Progenitor cell of endocrine pancreas (in vitro differentiated cells): ENCODE results near the gene PPFIA1. TPM values are rescaled to one million over a fixed set of nuclear protein-coding genes. Genes with fewer than 3 reads are reported as not detected.
A peak's percentile ranks its signal among the peaks of the same experiment; 100 is the strongest.

ENCODE experiments used
- DNase-seq: peaks from one replicate; pipeline ENCODE4 v3.0.0; 2021; ENCODE audit warnings: low spot score; ENCODE audit not compliant: unreplicated experiment
- H3K27ac Mint-ChIP-seq: 2 replicates; pipeline ENCODE4 v1.8.0; 2021; ENCODE audit warnings: mild to moderate bottlenecking, moderate library complexity, mixed read lengths
- H3K27me3 Mint-ChIP-seq: 2 replicates; pipeline ENCODE4 v1.8.0; 2021; ENCODE audit warnings: mixed read lengths
- H3K36me3 Mint-ChIP-seq: 2 replicates; pipeline ENCODE4 v1.8.0; 2022; ENCODE audit warnings: mixed read lengths; ENCODE audit not compliant: insufficient read depth
- H3K4me1 Mint-ChIP-seq: 2 replicates; pipeline ENCODE4 v1.8.0; 2021; ENCODE audit warnings: low read depth, mixed read lengths
- H3K4me3 Mint-ChIP-seq: 2 replicates; pipeline ENCODE4 v1.8.0; 2021; ENCODE audit warnings: low read depth, mild to moderate bottlenecking, moderate library complexity, mixed read lengths
- H3K9me3 Mint-ChIP-seq: 2 replicates; pipeline ENCODE4 v1.8.0; 2021; ENCODE audit warnings: low read depth, mixed read lengths
- total RNA-seq: library from RNA; stranded (reverse); gene quantifications from 2 replicates; pipeline ENCODE4 v1.2.1, GENCODE V29; 2021
- TF ChIP-seq, protein P1 (sequence below): fragments of 200-600 bp; sonication (generic); IDR thresholded peaks from one replicate; pipeline ENCODE4 v1.5.0; 2021; ENCODE audit warnings: antibody characterized with exemption, mild to moderate bottlenecking; ENCODE audit not compliant: unreplicated experiment

The PPFIA1 gene
- total RNA-seq, 1 donor from 2014 or later, result 70.8 TPM

DNA sequence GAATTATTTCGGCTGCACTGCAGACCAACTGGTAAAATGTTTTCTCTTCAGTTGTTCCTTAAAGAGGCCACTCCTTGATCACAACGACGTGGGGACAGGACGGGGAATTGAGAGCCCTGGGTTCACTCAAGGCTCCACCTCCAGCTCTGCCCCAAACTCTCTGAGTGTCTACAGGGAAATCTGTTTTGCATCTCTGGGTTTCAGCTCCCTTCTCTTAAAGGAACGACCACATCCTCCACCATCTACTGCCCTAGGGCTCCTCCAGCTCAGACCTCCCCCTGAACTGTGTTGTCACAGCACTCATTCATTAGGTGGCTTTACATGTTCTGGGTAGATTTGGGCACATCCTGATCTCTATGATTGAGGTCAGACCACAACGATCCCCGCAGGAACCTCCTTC is 5.1 kb upstream of the PPFIA1 start:
- no peaks in the 10 kb centered on the region for H3K36me3 Mint-ChIP-seq
- H3K4me1 Mint-ChIP-seq, result peaks cover 2% of the 10 kb centered on the region
- H3K9me3 Mint-ChIP-seq, result no peaks in the 10 kb centered on the region
- H3K27me3 Mint-ChIP-seq, result peaks cover 10% of the 10 kb centered on the region
- TF ChIP-seq, protein P1, sequence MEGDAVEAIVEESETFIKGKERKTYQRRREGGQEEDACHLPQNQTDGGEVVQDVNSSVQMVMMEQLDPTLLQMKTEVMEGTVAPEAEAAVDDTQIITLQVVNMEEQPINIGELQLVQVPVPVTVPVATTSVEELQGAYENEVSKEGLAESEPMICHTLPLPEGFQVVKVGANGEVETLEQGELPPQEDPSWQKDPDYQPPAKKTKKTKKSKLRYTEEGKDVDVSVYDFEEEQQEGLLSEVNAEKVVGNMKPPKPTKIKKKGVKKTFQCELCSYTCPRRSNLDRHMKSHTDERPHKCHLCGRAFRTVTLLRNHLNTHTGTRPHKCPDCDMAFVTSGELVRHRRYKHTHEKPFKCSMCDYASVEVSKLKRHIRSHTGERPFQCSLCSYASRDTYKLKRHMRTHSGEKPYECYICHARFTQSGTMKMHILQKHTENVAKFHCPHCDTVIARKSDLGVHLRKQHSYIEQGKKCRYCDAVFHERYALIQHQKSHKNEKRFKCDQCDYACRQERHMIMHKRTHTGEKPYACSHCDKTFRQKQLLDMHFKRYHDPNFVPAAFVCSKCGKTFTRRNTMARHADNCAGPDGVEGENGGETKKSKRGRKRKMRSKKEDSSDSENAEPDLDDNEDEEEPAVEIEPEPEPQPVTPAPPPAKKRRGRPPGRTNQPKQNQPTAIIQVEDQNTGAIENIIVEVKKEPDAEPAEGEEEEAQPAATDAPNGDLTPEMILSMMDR, result no peak
- H3K27ac Mint-ChIP-seq, result no peak overlapping the region
- DNase-seq, result no peak
- H3K4me3 Mint-ChIP-seq, result no peak overlapping the region

DNA sequence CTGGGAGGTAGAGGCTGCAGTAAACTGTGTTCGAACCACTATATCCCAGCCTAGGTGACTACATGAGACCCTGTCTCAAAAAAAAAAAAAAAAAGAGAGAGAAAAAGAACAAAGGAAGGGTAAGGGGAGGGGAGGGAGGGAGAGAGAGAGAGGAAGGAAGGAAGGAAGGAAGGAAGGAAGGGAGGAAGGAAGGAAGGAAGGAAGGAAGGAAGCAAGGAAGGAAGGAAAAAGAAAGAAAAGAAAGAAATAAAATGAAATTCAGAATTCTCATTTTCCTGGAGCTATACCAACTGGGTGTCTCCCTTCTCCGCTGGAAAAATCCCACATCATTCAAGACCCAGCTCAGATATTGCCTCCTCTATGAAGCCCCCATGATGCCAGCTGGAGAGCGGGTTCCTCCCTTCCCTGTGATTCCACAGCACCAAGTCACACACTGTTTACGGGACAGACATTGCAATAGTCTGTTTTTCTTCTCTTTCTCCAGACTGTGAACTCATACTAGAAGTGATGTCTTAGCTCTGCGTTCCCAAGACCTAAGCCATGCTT is 3.0 kb upstream of the PPFIA1 start:
- Mint-ChIP-seq H3K9me3 (no peaks in the 10 kb centered on the region), H3K4me3 (no peak overlapping the region)

DNA sequence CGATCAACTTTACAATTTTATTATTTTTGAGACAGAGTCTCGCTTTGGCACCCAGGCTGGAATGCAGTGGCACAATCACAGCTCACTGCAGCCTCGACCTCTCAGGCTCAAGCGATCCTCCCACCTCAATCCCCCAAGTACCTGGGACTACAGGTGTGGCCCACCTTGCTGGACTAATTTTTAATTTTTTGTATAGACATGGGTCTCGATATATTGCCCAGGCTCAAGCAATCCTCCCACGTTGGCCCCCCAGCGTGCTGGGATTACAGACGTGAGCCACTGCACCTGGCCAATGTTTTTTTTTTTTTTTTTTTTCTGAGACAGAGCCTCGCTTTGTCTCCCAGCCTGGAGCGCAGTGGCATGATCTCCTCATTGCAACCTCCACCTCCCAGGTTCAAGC is 2.0 kb upstream of the PPFIA1 start:
- Mint-ChIP-seq H3K4me3 (peak overlapping the region; percentile 26), H3K9me3 (no peaks in the 10 kb centered on the region), H3K4me1 (peaks cover 14% of the 10 kb centered on the region), H3K27me3 (peaks cover 10% of the 10 kb centered on the region), H3K27ac (no peak overlapping the region), H3K36me3 (peaks cover 4% of the 10 kb centered on the region)
- TF ChIP-seq, protein P1, result no peak
- DNase-seq, result no peak

More for the DNA sequence above, 3.0 kb upstream of the PPFIA1 start:
- DNase-seq, result no peak
- H3K4me1 Mint-ChIP-seq, result peaks cover 10% of the 10 kb centered on the region
- H3K27ac Mint-ChIP-seq, result no peak overlapping the region
- TF ChIP-seq, protein P1, result no peak
- no peaks in the 10 kb centered on the region for H3K36me3 Mint-ChIP-seq
- peaks cover 10% of the 10 kb centered on the region for H3K27me3 Mint-ChIP-seq

DNA sequence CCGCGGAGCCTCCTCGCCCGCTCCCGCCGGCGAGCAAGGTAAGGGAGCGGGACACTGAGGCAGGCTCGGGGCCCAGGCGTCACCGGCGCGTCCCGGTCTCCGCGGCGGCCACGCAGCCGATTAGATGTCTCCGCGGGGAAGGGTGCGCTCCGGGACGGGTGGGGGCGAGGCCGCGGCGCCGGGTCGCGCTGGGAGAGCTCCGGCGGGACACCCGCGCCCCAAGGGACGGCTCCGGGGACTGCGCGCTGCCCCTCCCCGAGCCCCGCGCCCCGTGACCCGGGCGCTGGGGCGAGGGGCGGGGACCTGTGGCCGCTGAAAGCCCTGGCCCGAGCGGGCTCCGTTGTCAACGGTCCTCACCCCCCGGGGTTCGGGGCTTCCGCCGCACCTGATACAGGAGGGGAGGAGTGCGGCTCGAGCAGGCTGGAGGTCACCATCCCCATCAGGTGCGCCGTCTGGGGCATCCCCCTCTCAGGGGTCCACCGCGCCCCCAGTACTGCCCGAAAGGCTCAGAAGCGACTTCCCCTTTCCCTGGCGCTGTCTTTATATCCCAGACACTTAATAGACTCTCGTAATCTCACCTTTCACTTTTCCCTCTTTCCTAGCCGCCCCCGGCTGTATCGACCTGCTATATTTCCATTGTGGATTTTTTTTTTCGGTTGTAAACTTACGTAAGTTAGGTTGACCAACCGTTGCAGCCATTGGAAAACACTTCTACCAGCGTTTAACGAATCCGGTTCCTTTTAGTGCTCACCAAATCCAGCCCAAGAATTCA is 573 bp downstream of the PPFIA1 start:
- Mint-ChIP-seq H3K27ac (peak overlapping the region; percentile 90), H3K27me3 (no peaks in the 10 kb centered on the region), H3K4me1 (peaks cover 17% of the 10 kb centered on the region), H3K4me3 (peak overlapping the region; percentile 85), H3K36me3 (peaks cover 13% of the 10 kb centered on the region), H3K9me3 (no peaks in the 10 kb centered on the region)
- DNase-seq, result peak; percentile 42
- TF ChIP-seq, protein P1, result peak; percentile 34

DNA sequence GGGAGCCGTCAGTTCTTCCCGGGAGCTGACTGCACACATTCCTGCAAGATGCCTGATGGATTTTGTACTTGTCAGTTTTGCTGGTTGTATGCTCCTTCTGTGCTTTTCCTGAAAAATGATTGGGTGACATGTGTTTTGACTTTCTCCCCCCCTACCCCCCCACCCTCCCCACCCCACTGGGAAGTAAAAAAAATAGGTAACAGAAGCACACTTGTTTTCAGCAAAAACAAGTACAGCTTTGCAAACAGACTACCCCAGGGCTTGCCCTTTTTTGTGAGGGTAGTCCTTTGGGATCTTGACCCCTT is 1.1 kb downstream of the PPFIA1 start:
- Mint-ChIP-seq H3K9me3 (no peaks in the 10 kb centered on the region), H3K4me3 (peak overlapping the region; percentile 85), H3K4me1 (peaks cover 17% of the 10 kb centered on the region), H3K36me3 (peaks cover 16% of the 10 kb centered on the region), H3K27me3 (no peaks in the 10 kb centered on the region), H3K27ac (peak overlapping the region; percentile 90)
- DNase-seq, result no peak
- TF ChIP-seq, protein P1, result no peak
